Measurements from ENCODE around the gene ZSCAN23.

GRCh38 chr6:28390688-28391087 lies 52.6 kb downstream of the ZSCAN23 start:
- TF ChIP-seq CTCF (IDR thresholded peaks at IDR 0.05) (no peak), POLR2A (IDR thresholded peaks at IDR 0.05) (no peak)
